GM21515 (cell line): Measurements from ENCODE around the gene ERN1.

Experiments
- ATAC-seq: cut with Tn5 transposase; IDR thresholded peaks from one replicate; pipeline ENCODE4 v1.9.1; 2021; ENCODE audit not compliant: unreplicated experiment

Gene ERN1

DNA sequence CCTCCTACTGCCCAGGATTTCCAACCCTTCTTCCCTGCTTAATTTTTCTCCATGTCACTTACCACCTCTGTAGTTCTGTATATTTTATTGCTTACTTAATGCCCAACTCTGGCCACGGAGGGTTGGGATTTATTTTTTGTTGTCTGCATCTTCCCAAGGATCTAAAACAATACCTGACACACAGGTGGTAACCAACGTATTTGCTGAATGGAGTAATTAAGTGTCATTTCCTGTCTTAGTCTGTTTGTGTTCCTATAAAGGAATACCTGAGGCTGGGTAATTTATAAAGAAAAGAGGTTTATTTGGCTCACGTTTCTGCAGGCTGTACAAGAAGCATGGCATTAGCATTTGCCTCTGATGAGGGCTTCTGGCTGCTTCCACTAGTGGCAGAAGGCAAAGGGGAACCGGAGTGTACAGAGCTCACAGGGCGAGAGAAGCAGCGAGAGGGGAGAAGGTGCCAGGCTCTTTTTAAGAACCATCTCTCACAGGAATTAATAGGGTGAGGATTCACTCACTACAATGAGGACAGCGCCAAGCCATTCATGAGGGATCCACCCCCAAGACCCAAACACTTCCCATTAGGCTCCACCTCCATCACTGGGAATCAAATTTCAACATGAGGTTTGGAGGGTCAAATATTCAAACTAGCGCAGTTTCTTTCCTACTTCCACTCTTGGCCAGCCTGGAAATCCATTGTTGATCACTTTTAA lies 44.8 kb downstream of the ERN1 start:
- ATAC-seq = no peak

DNA sequence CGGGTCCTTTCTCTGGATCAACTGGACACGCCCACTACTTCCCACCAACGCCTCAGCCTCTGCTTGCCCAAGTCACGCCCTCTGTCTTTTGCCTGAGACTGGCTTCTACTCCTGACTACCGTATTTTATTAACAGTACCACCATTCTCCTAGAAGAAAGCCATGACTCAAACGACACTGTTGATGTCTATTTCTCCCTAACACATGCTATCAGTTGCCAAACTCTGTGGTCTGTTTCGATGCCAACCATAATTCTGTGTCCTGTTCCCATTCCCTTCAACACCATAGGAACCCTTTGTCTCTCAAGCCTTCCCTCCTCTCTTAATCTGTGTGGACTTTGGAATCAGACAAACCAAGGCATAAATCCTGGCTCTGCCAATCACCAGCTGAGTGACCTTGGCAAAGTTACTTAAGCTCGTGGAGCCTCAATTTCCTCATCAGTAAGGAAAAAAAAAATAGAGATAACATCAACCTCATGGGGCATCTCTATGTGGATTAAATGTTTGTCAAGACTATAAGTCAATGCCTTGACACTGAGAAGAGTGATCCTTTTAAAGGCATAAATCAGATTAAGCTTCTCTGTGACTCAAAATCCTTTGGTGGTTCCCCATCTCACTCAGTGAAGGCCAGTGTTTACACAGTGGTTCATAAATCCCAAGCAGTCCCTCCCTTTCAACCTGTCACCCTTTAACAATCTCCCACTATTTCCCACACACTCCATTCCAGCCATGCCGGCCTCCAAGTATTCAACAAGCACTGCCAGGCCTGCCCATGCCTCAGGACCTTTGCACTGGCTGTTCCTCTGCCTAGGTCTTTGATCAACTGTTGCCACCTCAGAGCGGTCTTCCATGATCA lies 45.6 kb downstream of the ERN1 start:
- no peak for ATAC-seq

DNA sequence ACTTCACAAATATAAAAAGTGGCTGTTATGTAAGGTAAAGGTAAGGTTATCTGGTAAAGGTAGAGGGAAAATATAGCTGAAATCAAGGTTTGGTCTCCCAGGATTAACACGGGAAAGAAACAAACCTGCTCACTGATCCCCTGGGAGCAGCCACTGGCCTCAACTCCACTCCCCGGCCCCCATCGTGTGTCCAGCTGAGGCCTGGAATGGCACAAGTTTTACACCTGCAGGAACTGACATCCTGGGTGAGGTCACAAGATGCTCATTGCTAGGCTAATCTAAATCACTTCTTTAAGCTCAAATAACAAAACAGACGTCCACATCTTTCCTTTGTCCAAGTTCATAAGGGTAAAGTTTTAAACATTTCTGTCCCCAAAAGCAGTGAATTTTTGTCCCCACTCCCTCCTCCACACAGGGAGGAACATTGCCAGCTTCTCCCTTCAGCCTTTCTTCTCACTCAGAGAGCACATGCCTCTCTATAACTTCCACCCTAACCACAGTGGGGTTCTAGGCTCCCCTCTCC lies 46.3 kb downstream of the ERN1 start:
- no peak for ATAC-seq

DNA sequence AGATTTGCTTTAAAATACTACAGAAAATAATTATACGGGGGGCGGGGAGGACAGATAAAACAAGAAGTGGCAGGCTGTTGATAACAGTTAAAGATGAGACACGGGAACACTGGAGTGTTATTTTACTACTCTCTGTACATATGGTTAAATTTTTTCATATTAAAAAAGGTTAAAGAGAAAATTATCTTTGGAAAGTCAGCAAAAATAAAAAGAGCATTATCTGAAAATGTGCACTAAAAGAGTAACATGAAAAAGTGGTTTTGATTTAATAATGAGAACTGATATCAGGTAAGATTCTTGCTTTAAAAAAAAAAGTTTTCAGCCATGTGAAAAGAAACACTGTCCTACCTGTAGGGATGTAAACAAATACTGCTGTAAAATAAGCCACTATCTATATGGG lies 46.9 kb downstream of the ERN1 start:
- no peak for ATAC-seq

DNA sequence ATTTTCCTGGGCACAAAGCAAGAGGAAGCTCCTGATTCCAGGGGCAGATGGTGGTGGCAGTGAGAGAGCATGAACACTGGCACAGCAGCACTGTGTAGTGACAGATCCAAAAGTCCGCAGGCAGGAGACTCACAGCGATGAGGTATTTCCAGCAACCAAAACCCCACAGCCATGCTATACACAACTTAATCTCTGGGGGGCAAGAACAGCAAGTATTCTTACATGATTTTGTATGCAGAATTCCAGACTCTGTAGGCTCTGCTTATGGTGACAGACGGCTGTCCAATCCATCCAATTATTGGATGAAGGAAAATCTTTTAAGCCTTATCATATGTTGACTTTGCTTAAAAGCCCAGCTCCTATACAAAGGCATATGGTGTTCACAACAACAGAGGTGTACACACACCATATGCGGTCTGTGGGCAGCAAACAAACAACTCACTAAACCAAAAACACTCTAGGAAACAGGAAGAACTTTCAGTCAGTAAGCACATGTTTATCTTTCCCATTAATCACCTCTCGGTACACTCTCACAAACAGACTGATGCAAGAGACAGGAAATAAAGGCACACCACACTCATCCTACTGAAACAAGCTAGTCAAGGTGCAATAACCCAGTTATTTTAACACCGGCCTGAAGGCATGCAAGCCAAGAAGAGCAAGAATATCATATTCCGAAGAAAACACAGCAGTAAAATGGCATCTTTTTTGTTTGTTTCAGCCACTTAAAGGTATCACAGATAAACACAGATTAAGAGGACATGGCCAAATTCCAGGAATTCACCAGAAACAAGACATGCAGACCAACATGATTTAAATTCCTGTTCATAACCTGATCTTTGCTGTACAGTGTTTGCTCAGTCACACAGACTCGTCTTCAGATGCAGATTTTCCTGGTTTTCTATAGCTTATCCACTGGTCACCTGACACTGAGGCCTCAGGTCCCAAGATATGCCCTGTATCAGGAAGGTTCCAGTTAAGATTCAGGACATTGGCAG lies 47.8 kb downstream of the ERN1 start:
- no peak for ATAC-seq

DNA sequence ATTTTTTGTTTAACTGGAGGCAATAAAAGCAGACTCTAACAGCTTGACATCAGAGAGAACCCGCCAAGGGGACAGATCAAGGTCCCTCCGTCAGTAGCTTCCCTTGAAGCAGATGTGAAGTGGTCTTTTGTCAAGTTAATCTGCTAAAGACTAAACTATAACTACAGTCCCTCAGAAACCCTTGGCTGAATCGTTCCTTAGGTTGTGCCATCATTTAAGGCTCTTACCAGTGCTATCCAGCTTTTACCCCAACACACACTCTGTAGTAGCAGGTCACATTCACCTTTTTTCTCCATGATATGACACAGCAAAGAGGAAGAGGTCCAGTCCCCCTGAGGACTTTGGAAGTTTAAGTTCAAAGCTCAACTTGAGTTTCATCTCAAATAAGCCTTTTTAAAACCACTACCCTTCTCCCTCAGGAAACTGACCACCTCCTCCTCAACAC lies 49.7 kb downstream of the ERN1 start:
- ATAC-seq = no peak

DNA sequence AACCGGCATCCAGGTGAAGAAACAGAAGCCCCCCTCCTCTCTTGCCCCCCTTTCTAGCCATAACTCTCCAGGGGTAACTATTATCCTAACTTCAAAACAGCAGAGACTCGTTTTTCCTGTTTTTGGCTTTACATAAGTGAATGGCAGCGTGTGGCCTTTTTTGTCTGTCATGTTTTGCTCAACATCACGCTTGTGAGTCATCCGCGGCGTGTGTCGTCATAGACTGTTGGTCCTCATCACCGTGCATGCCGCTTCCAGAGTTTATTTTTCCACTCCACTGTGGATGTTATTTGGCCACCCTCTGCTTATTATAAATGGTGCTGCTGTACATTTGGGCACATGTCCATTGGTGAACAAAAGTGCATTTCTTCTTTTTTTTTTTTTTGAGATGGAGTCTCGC lies 52.6 kb downstream of the ERN1 start:
- ATAC-seq = no peak

DNA sequence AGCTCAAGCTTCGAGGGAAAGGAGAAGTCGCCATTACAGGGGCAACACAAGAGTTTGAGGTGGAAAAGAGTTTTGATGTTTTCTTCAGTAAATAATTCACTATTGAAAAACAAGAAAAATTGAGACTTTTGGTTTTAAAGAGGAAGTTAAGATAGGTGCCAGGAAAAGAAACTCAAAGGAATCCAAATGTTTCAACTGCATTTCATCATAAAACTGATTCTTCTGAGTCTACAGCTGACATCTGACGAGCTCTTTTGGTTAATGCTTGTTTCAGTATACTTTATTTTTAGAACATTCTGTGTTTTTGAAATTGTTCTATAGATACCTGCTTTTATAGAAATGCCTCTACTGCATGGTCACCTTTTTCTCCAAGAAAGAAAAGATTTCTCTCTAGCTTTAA lies 54.0 kb downstream of the ERN1 start:
- ATAC-seq = peak; percentile 43

DNA sequence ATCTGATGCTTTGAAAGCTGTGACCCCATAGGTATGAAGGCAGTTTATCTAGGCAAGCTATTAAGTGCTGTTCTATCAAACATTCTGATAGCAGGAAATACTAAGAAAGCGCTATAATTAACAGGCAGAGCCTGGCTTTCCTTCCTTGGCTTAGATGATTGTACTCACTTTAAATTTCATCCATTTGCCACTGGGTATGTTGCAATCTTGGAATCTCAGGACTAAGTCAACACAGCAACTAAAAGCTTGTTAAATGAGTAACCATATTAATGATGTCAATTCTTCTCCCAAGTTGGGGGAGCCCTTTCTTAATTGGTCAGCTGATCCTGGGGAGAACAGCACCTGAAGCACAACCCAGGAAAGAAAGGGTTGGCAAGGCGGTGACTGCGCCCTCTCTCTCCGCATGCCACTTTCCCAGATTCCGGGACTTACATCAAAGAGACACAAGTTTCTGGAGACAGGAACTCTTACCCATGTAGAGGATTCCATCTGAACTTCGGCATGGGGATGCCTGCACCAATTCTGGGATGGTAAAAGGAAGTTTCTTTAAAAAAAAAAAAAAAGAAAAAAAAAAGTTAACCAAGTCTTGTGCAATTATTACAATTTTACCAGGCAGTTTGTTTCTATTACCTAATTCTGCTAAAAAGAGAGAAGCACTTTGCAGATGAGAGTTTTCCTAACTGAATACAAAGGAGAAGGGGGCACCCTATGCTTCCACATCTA lies 55.1 kb downstream of the ERN1 start:
- ATAC-seq = peak; percentile 15

DNA sequence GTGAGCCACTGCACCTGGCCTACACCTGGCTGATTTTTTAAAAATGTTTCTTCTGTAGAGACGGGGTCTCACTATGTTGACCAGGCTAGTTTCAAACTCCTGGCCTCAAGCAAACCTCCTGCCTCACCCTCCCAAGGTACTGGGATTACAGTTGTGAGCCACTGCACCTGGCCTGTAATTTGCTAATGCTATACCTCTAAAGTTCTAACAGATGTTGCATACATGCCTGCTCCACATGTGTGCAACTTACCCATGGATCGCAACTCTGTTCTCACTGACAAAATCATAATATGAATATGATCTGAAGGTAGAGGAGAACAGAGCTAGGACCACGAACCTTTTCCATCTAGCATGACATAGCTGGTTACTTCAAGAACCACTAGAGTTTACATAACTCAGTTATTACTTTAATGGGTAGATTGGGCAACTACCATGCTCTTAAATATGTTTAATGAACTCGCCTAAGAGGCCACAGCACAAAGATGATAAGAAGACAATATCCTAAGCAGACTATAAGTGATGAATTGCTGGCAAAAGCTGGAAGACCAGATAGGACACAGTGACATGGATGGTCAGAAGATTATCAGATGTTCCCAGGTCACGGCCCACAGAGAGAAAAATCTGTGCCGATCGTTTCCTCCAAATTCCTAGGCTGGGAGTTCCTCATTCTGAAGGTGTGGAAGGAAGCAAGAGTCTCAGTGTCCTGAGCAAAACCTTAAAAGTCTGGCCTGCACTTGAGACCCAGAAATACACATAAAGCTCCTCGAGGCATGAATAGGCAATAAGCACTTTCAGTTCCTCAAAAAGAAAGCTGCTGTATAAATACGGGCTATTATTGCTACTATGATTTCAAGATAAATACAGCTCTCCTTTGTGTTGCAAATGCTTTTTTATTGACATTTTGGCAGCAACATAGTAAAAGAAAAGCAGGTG lies 55.9 kb downstream of the ERN1 start:
- ATAC-seq = peak; percentile 76

DNA sequence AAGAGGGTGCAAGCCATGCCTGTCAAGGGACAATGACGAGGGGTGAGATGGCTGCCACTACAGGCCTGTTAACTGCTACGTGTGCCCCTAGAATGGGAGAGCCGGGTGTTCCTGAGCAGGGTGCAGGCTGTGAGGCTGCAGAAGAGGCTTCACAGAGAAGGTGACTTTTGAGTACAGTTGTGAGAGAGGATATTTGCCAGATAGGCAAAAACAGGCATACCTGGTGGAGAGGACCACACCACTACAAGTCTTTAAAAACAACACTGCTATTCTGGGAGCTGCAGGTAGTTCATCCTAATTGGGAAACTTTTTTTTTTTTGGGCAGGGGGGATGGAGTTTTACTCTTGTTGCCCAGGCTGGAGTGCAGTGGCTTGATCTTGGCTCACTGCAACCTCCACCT lies 58.8 kb downstream of the ERN1 start:
- no peak for ATAC-seq

DNA sequence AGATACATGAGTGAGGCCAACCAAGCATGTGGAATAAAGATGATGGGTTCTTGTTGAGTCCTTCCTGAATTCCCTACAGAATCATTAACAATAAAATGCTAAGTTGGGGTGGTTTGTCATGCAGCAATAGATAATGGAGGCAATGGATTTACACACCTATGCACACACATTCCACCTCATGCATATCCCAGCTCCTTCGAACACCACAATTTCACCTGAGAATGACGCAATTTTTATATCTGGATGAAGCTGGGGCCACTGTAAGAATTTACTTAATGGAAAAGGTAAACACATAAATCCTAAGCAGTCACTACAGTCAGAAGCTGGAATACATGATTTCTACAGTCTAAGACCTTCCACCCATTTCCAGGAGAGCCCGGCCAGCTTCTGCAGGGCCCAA lies 59.7 kb downstream of the ERN1 start:
- no peak for ATAC-seq

DNA sequence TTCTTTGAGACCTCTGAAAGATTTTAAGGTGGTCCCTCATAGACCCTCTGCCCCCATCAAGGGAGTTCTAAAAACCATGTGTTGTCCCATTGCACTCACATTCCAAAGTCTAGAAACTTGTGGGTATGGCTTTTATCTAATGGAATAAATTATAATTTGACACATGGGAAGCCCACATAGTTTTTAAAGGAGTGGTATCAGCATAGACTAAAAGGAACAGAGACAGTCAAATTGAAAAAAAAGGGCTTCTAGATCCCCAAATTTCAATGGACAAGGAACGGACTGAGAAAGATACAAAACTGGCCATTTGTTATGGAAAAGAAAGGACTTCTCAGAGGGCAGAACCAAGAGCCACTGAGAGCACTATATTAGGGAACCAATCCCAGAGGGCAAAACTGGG lies 60.8 kb downstream of the ERN1 start:
- ATAC-seq = no peak

DNA sequence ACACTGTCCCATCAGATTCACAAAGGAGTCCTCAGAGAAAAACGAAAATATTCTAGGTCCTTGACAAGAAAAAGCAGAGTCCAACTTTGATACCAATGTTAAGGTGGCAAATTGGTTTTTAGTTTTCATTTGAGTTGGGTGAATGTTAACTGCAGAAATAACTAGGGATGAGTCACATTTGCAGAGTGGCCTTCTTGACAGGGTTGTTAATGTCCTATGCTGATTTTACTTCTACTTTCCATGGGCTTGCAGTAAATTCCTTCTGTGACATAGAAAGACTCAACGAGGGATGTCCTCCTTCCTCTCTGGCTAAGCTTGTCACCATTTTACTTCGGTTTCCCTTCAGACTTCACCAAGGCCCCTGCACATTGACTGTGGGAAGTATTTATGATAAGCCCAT lies 62.3 kb downstream of the ERN1 start:
- ATAC-seq = no peak

DNA sequence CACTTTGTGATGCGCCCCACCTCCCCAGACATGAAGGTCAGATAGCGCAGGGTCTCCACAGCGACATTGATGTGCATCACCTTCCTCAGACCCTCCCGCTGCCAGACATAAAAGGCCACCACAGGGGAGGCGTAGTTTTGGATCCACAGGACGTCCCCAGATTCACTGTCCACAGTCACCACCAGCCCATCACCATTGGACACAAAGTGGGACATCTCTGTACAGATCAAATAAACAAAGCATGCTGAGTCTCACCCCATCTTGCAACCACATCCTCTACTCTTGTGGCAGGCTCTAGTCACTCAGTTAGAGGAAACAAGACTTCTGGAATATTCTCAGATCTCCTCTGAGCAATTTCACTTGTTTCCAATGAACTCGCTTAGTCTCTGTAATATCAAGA lies 63.2 kb downstream of the ERN1 start:
- ATAC-seq = no peak

DNA sequence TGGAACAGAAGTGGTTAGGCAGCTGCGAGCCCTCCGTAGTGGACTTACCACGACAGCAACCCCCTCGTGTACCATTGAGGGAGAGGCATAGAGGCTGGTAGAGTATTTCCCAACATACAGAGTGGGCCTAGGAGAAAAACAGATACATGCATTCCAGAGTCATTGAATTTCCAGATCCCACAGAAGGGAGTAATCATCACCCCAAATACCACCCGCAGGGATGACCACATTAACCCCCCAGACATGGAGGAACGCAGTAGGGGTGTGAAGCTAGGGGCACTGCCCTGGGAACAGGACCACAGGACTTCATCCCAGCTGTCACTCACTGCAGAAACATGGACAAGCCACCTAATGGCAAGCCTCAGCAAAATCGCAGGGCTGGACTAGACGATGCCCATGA lies 64.8 kb downstream of the ERN1 start:
- no peak for ATAC-seq

DNA sequence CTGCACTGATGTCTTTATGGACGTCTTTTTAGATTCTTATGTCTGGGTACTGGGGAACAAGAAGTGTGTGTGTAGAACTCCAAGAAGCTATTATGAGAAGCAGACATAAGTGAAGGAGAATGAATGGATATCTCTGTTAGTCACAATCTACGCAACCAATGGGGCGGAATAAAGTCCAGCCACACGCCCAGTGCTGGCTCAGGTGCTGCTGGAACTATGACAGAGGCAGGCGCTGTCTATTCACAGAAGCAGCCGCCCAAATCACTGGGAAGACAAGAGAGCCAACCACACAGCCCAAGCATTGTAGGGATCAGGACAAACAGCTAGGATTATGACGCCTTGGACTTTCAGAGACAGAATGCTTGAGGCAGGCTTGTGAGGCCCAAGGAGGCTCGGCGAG lies 65.6 kb downstream of the ERN1 start:
- ATAC-seq = no peak

DNA sequence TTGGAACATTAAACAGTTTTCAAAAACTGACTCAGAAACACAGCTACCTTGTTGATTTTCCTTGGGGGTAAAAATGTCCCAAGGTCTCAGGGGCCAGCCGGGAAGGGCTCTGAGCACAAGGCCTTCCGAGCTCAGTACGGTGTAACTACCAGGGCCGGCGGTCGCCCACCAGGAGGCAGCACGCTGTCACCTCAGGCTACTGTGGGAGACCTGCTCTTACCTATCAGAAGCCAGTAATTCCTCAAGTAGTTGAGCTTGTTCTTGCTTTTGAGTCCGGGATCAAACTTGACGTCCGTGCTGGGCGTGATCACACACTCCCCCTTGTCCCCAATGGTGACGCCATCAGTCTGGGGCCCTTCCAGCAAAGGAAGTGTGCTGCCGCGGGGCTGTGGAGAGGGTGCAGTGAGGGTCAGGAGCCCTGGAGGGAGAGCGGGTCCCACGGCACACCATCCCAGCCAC lies 66.1 kb downstream of the ERN1 start:
- ATAC-seq = no peak

DNA sequence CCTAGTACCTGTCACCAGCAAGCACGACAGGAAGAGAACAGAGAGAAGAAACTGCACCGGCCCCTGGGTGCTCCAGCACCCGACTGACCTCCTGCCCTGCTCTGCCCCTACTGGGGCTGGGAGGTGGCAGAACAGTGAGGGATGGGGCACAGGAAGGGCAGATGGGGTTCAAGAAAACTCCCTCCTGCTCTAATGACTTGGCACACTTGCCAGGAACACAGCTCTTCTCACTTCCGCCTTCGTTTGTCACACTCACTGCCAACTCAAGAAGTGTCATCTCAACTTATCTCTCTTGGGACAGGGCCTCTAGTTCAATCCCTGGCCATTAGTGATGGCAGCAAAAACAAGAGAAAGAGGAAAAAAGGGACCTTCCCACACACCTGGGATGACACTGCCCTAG lies 66.9 kb downstream of the ERN1 start:
- no peak for ATAC-seq
